GM21390 (cell line): ENCODE results near the gene SLC7A4.
"Not testable (repeated sequence)": the region's sequence is repeated elsewhere in the genome, so short reads cannot be mapped to it uniquely, and the experiment has no call there.

ENCODE experiments used
- ATAC-seq: cut with Tn5 transposase; IDR thresholded peaks from one replicate; pipeline ENCODE4 v1.9.1; 2021; ENCODE audit not compliant: unreplicated experiment

Gene SLC7A4

GRCh38 chr22:21022955-21023614 lies 9.3 kb downstream of the SLC7A4 start:
- ATAC-seq, result no peak

- ATAC-seq, result no peak
These were observed 9.9 kb downstream of the SLC7A4 start for GRCh38 chr22:21022507-21022906.

- no peak for ATAC-seq
These were observed 11.4 kb downstream of the SLC7A4 start for GRCh38 chr22:21020802-21021429.

- no peak for ATAC-seq
These were observed 14.0 kb downstream of the SLC7A4 start for GRCh38 chr22:21018314-21018713.

GRCh38 chr22:21016644-21017420 lies 15.5 kb downstream of the SLC7A4 start:
- no peak for ATAC-seq

- ATAC-seq, result no peak
These were observed 16.8 kb downstream of the SLC7A4 start for GRCh38 chr22:21015466-21016006.

GRCh38 chr22:21014726-21015465 lies 17.5 kb downstream of the SLC7A4 start, which contains the start of gene P2RX6:
Gene P2RX6 (plus strand): TSS chr22:21015165. CDS start chr22:21015175, 10 bp downstream.
- ATAC-seq, result no peak

- ATAC-seq, result peak; percentile 67
These were observed 18.1 kb downstream of the SLC7A4 start for GRCh38 chr22:21014202-21014725.

- no peak for ATAC-seq
These were observed 18.6 kb downstream of the SLC7A4 start for GRCh38 chr22:21013657-21014201.

- ATAC-seq, result no peak
These were observed 19.6 kb downstream of the SLC7A4 start for GRCh38 chr22:21012446-21013407.

- no peak for ATAC-seq
These were observed 21.8 kb downstream of the SLC7A4 start for GRCh38 chr22:21010426-21011113.

- ATAC-seq, result no peak
These were observed 22.5 kb downstream of the SLC7A4 start for GRCh38 chr22:21009638-21010425.

- not testable (repeated sequence) for ATAC-seq
These were observed 23.2 kb downstream of the SLC7A4 start for GRCh38 chr22:21009208-21009607.

- ATAC-seq, result no peak
These were observed 28.6 kb downstream of the SLC7A4 start for GRCh38 chr22:21003782-21004181.

GRCh38 chr22:21001601-21002325 lies 30.6 kb downstream of the SLC7A4 start, which contains the start of gene THAP7:
Gene THAP7 (minus strand): TSS chr22:21002118. CDS start chr22:21001911, 207 bp downstream.
- ATAC-seq, result peak; percentile 84

GRCh38 chr22:21000987-21001600 lies 31.3 kb downstream of the SLC7A4 start:
- peak; percentile 2 for ATAC-seq
